NCI-H1417 (cell line): ENCODE data around the gene DMGDH.

Source experiments
- DNase-seq, 3 experiments: peaks; one replicate each; lab custom pipeline; 2025; lab: John Stamatoyannopoulos, UW

DMGDH gene

GRCh38 chr5:78974011-78974410 is 95.5 kb downstream of the DMGDH start:
- DNase-seq: peak in 1 of 3 experiments; percentile 53

- DNase-seq: peak in 1 of 3 experiments; percentile 18
These were observed 96.6 kb downstream of the DMGDH start for GRCh38 chr5:78972654-78973428.

GRCh38 chr5:78971998-78972397 is 97.5 kb downstream of the DMGDH start:
- no peak for DNase-seq

- DNase-seq: no peak
These were observed 100.7 kb downstream of the DMGDH start for GRCh38 chr5:78968781-78969180.

GRCh38 chr5:78964889-78965288 is 104.6 kb downstream of the DMGDH start:
- DNase-seq: peak; percentile 8 to 77 (median 69)

GRCh38 chr5:78961743-78962142 is 107.7 kb downstream of the DMGDH start:
- DNase-seq: no peak

GRCh38 chr5:78959767-78960166 is 109.7 kb downstream of the DMGDH start:
- DNase-seq: no peak

- no peak for DNase-seq
These were observed 110.6 kb downstream of the DMGDH start for GRCh38 chr5:78958672-78959445.

- DNase-seq: no peak
These were observed 112.6 kb downstream of the DMGDH start for GRCh38 chr5:78956901-78957300.

- DNase-seq: no peak
These were observed 116.2 kb downstream of the DMGDH start for GRCh38 chr5:78953092-78953800.
